ENCODE results near the gene WAPL.

DNA sequence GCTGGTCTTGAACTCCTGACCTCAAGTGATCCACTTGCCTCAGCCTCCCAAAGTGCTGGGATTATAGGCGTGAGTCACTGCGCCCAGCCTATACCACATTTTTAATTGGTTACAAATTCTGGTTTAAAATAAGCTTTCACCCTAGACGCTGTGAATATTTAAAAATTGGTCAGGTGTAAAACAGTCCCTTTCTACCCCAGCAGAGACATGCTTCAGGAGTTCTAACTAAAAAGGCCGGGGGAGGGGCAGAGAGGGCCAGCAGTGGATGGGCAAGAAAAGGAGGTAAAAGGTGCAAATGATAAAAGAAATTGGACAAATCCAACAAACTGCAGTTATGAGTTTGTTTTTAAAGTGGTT, 70.0 kb downstream of the WAPL start:
- no peak for TF ChIP-seq CTCF (IDR thresholded peaks at IDR 0.05; ENCODE audit: poor library complexity, severe bottlenecking)
- TF ChIP-seq EZH2 (IDR thresholded peaks at IDR 0.05; ENCODE audit: borderline replicate concordance, insufficient read depth, low read length, poor library complexity, severe bottlenecking): no peak
- no peak for TF ChIP-seq REST (IDR thresholded peaks at IDR 0.05; ENCODE audit: borderline replicate concordance)

Measured in neural cell (in vitro differentiated cells).